GM21529 (cell line): ENCODE measurements around the gene SLC12A8.

Experiments
- ATAC-seq: cut with Tn5 transposase; IDR thresholded peaks from one replicate; pipeline ENCODE4 v1.9.1; 2021; ENCODE audit not compliant: unreplicated experiment

The SLC12A8 gene

GRCh38 chr3:125033616-125034015 lies 178.9 kb downstream of the SLC12A8 start:
- ATAC-seq = no peak

DNA sequence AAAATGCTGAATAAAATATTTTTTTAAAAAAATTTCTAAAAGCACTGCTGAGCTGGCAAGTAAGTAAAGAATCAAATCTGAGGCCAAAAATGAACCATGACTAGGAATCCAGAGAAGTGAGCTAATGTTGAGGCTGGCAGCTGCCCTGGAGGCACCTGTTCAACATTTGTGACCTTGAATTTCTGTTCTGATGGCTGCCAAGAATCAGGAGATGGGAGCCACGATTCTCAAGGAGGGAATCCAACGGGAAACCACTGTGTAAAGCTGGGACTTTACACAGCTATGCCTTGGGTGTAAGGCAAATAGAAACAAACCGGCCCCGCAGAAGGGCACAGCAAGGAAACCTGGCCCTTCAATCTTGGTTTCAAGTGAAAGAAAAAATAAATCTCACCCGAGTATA lies 179.4 kb downstream of the SLC12A8 start:
- ATAC-seq = no peak

DNA sequence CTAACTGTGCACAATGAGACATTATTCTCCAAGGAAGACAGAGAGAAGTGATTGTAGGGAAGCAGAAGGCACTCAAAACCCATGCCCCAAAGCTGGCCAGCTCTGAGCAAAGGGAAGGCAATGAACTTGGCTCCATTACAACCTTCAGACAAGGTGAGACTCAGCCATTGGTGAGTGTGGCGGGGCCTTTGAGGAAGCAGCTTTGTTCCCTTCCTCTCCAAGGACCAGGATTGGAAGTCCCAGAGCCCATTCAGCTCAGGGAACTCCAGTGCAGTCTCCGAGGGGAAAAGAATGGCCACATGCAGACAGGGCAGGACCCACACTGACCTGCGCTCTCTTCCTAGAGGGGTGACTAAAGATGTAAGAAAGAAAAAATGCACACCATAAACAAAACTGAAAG lies 179.9 kb downstream of the SLC12A8 start:
- no peak for ATAC-seq
